Measurements from ENCODE around the gene RASL12.

The RASL12 gene

DNA sequence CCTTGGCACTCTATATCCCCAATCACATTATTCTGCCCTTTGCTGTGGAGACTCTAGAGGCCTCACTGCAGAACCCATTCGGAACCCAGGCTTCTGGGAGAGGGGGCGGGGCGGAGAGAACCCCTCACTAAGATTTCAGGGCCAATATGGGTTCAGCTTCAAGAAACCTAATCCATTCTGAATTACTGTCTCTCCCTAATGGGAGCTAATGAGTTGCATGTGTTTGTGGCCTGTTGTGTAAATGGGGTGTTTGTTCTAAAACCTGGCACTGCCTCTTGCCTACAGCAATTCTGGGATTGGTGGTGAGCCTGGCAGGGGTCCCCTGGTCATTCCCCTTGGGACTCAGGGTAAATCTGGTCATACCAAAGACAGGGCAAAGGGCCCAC is 605 bp upstream of the RASL12 start:
- Histone ChIP-seq H3K9ac (ENCODE audit: low read length) (no peak overlapping the region), H3K4me1 (ENCODE audit: control insufficient read depth, low read depth, low read length) (peaks cover 12% of the 10 kb centered on the region), H3K9me3 (ENCODE audit: control insufficient read depth, low read depth, low read length) (no peaks in the 10 kb centered on the region), H3K36me3 (ENCODE audit: control insufficient read depth, low read depth, low read length) (no peaks in the 10 kb centered on the region), H3K27me3 (ENCODE audit: control insufficient read depth, insufficient read depth, low read length) (peaks cover 10% of the 10 kb centered on the region), H3K27ac (ENCODE audit: low read length) (no peak overlapping the region), H3K4me3 (ENCODE audit: low read length) (peak overlapping the region; percentile 64)

DNA sequence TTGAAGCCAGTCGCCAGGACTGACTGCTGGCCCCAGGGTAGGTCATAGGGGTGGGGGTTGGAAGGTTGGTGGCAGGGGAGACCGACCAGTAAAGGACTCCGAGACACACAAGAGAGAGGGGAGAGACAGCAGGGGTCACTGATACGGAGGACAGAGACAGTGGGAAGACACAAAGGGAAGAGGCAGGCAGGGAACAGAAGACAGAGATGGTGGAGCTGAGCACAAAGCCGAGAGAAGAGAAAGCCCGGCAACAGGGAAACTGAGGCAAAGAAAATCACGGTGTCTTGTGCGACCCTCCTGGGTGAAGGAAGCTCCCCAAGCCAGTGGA is 510 bp downstream of the RASL12 start:
- peak overlapping the region; percentile 64 for H3K4me3 ChIP-seq (ENCODE audit: low read length)

DNA sequence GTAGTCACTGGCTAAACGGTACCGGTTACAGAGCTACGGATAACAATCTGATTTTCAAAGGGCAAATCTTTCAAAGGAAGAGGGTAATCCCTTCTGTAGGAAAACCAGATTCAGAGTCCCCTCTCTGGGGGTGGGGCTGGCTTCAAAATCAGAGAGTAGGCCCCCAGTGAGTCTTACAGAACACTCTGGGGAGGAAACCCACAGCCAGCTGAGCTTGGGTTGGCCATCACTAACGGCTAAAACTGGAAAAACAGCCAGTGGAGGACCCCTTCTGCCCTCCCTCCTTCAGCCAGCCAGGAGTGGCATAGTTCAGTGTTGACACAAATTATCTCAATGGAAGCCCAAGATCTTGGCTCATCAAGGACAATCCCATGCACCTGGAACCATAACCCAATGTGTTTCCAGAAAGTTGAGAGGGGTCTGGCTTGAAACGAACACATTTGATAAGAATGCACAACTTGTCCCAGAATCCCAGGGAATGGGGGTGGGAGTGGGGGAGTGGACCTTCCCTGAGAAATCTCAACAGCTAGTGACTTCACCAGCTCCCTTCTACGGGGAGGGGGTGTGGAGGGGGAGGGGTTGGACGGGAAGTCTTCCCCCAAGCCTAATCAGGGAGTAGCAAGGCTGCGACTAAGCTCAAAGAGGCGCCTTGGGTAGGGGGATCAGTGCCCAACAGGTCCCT is 1.0 kb downstream of the RASL12 start:
- H3K27me3 ChIP-seq (ENCODE audit: control insufficient read depth, insufficient read depth, low read length) = peaks cover 10% of the 10 kb centered on the region
- H3K9ac ChIP-seq (ENCODE audit: low read length) = peak overlapping the region; percentile 29
- H3K4me3 ChIP-seq (ENCODE audit: low read length) = peak overlapping the region; percentile 64
- H3K9me3 ChIP-seq (ENCODE audit: control insufficient read depth, low read depth, low read length) = no peaks in the 10 kb centered on the region
- no peak overlapping the region for H3K27ac ChIP-seq (ENCODE audit: low read length)
- H3K36me3 ChIP-seq (ENCODE audit: control insufficient read depth, low read depth, low read length) = no peaks in the 10 kb centered on the region
- H3K4me1 ChIP-seq (ENCODE audit: control insufficient read depth, low read depth, low read length) = peaks cover 12% of the 10 kb centered on the region

More for the DNA sequence above, 510 bp downstream of the RASL12 start:
- Histone ChIP-seq H3K9ac (ENCODE audit: low read length) (peak overlapping the region; percentile 29), H3K27ac (ENCODE audit: low read length) (no peak overlapping the region), H3K27me3 (ENCODE audit: control insufficient read depth, insufficient read depth, low read length) (peaks cover 10% of the 10 kb centered on the region), H3K36me3 (ENCODE audit: control insufficient read depth, low read depth, low read length) (no peaks in the 10 kb centered on the region), H3K9me3 (ENCODE audit: control insufficient read depth, low read depth, low read length) (no peaks in the 10 kb centered on the region), H3K4me1 (ENCODE audit: control insufficient read depth, low read depth, low read length) (peaks cover 12% of the 10 kb centered on the region)

DNA sequence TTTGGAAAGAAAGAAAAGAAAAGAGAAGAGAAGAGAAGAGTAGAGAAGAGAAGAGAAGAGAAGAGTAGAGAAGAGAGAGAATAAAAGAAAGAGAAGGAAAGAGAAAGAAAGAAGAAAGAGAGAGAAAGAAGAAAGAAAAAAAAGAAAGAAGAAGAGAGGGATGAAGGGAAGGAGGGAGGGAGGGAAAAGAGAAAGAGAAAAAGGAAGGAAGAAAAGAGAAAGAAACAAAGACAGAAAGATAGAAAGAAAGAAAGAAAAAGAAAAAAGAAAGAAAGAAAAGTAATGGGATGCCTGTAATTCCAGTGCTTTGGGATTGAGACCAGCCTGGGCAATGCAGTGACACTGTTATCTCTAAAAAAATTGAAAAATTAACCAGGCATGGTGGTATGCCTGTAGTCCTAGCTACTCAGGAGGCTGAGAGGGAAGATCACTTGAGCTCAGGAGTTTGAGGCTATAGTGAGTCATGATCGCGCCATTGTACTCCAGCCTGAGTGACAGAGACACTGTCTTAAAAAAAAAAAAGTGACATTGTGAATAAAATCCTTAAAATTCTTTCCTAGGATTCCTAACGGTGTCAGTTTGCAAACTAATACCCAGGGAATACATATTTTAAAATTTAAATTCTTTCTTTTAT is 1.7 kb downstream of the RASL12 start:
- Histone ChIP-seq H3K4me3 (ENCODE audit: low read length) (no peak overlapping the region), H3K9me3 (ENCODE audit: control insufficient read depth, low read depth, low read length) (no peaks in the 10 kb centered on the region), H3K9ac (ENCODE audit: low read length) (no peak overlapping the region), H3K4me1 (ENCODE audit: control insufficient read depth, low read depth, low read length) (peaks cover 12% of the 10 kb centered on the region), H3K36me3 (ENCODE audit: control insufficient read depth, low read depth, low read length) (no peaks in the 10 kb centered on the region), H3K27me3 (ENCODE audit: control insufficient read depth, insufficient read depth, low read length) (peaks cover 10% of the 10 kb centered on the region), H3K27ac (ENCODE audit: low read length) (no peak overlapping the region)

DNA sequence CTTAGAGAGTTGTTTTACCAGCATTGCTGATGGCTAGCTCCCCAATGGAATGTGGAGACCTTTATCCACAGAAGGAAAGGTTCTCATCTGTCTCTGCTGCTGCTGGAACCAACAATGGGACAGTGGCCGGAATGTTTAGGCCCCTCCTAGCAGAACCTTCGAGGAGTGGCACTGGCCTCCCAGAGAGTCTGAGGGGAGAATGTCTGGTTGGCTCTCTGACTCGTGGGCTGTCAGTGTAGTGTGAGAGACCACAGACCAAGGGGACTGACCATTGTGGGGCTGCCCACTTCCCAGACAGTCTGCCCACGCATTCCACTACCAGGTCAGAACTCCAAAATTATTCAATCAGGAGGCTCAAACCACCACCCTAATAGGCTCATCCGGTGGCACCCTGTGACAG is 5.1 kb downstream of the RASL12 start:
- H3K27ac ChIP-seq (ENCODE audit: low read length) = no peak overlapping the region
- H3K9ac ChIP-seq (ENCODE audit: low read length) = no peak overlapping the region
- H3K4me1 ChIP-seq (ENCODE audit: control insufficient read depth, low read depth, low read length) = peaks cover 8% of the 10 kb centered on the region
- no peaks in the 10 kb centered on the region for H3K9me3 ChIP-seq (ENCODE audit: control insufficient read depth, low read depth, low read length)
- no peaks in the 10 kb centered on the region for H3K36me3 ChIP-seq (ENCODE audit: control insufficient read depth, low read depth, low read length)
- no peak overlapping the region for H3K4me3 ChIP-seq (ENCODE audit: low read length)
- peaks cover 10% of the 10 kb centered on the region for H3K27me3 ChIP-seq (ENCODE audit: control insufficient read depth, insufficient read depth, low read length)

DNA sequence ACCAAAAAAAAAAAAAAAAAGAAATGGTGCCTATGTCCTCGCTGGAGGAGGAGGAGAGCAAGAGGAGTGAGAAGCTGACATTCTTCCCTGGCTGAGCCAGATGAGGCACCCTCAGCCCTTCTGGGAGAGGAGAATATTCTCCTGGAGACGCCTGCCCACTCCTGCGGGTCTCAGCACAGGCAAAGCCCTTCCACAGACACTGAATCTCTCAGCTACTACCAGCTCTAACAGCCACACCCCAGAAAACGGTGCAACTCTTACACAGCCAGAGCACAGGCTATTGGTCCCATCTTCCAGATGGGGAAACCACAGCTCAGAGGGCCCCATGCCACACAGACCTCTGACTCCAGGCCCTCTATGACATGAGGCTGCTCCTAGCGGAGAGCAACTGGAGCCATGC is 5.7 kb downstream of the RASL12 start:
- no peaks in the 10 kb centered on the region for H3K36me3 ChIP-seq (ENCODE audit: control insufficient read depth, low read depth, low read length)
- no peak overlapping the region for H3K9ac ChIP-seq (ENCODE audit: low read length)
- no peaks in the 10 kb centered on the region for H3K9me3 ChIP-seq (ENCODE audit: control insufficient read depth, low read depth, low read length)
- H3K4me3 ChIP-seq (ENCODE audit: low read length) = no peak overlapping the region
- peaks cover 4% of the 10 kb centered on the region for H3K27me3 ChIP-seq (ENCODE audit: control insufficient read depth, insufficient read depth, low read length)
- peaks cover 6% of the 10 kb centered on the region for H3K4me1 ChIP-seq (ENCODE audit: control insufficient read depth, low read depth, low read length)
- H3K27ac ChIP-seq (ENCODE audit: low read length) = no peak overlapping the region

DNA sequence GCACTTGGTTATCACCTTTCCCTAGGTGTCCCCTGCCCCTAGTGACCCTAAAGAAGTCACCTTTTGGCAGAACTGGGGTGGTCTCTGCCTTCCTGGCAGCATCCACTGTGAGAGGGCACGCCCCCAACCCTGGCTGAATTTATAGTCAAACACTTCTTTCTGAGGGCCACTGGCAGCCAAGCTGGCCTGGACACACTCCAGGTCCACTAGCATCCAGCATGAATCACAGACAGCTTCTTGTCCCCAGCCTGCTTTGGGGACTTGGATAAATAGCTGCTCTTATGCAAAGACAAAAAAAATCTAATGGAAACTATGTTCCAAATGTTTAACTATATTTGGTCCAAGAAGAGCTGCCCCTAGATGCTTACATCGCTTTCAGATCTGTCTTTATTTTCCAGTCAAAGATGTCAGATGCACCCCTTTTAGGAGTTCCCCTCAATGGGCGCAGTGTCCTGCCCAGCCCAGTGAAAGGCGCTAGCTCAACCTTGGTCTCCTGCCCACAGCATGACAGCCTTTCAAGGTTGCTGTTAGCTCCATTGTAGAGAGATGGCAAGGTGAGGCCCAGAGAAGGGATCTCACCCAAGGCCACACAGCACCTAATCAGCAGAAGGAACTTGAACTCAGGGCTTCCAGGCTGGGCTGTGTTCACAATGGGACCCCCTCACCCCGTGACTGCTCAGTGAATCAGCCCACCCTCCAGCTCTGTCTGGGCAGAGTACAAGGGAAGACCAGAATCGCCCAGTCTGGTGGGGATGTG is 7.0 kb downstream of the RASL12 start:
- Histone ChIP-seq H3K4me1 (ENCODE audit: control insufficient read depth, low read depth, low read length) (no peaks in the 10 kb centered on the region), H3K9ac (ENCODE audit: low read length) (no peak overlapping the region), H3K27ac (ENCODE audit: low read length) (no peak overlapping the region), H3K9me3 (ENCODE audit: control insufficient read depth, low read depth, low read length) (no peaks in the 10 kb centered on the region), H3K27me3 (ENCODE audit: control insufficient read depth, insufficient read depth, low read length) (no peaks in the 10 kb centered on the region), H3K36me3 (ENCODE audit: control insufficient read depth, low read depth, low read length) (no peaks in the 10 kb centered on the region), H3K4me3 (ENCODE audit: low read length) (no peak overlapping the region)

DNA sequence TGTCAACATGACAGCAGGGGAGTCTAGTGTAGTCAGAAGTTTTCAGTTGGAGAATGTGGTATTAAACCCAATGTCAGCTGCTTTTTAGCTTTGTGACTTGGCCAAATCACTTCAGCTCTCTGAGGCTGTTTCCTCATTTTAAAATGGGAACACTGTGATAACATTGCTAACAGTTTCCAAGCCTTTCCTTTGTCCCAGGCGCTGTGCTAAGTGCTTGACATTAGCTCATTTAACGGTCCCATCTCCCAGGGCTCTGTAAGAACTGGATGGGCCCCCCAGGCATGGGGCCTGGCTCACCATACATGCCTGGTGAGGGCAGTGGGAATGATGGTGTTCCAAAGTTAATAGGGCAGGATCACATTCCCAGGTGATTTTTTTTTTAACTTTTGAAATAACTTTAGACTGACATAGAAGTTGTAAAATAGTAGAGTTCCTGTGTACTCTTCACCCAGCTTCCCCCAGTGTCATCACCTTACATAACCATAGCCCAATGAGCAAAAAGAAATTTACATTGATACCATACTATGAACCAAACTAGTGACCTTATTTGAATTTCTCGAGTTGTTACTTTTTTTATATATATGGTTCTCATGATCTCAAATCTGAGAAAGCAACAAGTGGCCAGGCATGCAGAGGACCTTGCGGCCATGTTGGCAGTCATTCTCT is 7.7 kb downstream of the RASL12 start:
- H3K27ac ChIP-seq (ENCODE audit: low read length) = no peak overlapping the region
- H3K36me3 ChIP-seq (ENCODE audit: control insufficient read depth, low read depth, low read length) = no peaks in the 10 kb centered on the region
- no peak overlapping the region for H3K4me3 ChIP-seq (ENCODE audit: low read length)
- no peaks in the 10 kb centered on the region for H3K9me3 ChIP-seq (ENCODE audit: control insufficient read depth, low read depth, low read length)
- H3K4me1 ChIP-seq (ENCODE audit: control insufficient read depth, low read depth, low read length) = no peaks in the 10 kb centered on the region
- no peaks in the 10 kb centered on the region for H3K27me3 ChIP-seq (ENCODE audit: control insufficient read depth, insufficient read depth, low read length)
- no peak overlapping the region for H3K9ac ChIP-seq (ENCODE audit: low read length)

DNA sequence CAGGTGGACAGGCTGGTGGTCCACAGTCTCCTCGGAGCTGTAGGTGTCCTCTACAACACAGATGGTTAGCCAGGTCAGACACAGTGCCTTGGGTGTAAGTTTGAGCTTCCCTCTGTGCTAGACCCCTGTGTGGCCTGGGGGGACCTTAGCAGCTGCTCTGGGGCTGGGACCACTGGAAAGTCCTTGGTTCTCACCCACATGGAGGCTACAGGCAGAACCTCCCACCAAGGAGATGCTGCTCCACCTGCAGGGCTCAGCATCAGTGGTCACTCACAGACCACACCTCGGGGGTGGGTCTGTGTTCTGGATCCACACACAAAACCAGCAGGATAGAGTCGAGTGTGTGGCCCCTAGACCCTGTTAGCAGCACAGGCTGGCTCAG is 8.4 kb downstream of the RASL12 start:
- no peaks in the 10 kb centered on the region for H3K36me3 ChIP-seq (ENCODE audit: control insufficient read depth, low read depth, low read length)
- no peaks in the 10 kb centered on the region for H3K4me1 ChIP-seq (ENCODE audit: control insufficient read depth, low read depth, low read length)
- H3K27ac ChIP-seq (ENCODE audit: low read length) = no peak overlapping the region
- no peak overlapping the region for H3K4me3 ChIP-seq (ENCODE audit: low read length)
- H3K9ac ChIP-seq (ENCODE audit: low read length) = no peak overlapping the region
- H3K9me3 ChIP-seq (ENCODE audit: control insufficient read depth, low read depth, low read length) = no peaks in the 10 kb centered on the region
- H3K27me3 ChIP-seq (ENCODE audit: control insufficient read depth, insufficient read depth, low read length) = no peaks in the 10 kb centered on the region

DNA sequence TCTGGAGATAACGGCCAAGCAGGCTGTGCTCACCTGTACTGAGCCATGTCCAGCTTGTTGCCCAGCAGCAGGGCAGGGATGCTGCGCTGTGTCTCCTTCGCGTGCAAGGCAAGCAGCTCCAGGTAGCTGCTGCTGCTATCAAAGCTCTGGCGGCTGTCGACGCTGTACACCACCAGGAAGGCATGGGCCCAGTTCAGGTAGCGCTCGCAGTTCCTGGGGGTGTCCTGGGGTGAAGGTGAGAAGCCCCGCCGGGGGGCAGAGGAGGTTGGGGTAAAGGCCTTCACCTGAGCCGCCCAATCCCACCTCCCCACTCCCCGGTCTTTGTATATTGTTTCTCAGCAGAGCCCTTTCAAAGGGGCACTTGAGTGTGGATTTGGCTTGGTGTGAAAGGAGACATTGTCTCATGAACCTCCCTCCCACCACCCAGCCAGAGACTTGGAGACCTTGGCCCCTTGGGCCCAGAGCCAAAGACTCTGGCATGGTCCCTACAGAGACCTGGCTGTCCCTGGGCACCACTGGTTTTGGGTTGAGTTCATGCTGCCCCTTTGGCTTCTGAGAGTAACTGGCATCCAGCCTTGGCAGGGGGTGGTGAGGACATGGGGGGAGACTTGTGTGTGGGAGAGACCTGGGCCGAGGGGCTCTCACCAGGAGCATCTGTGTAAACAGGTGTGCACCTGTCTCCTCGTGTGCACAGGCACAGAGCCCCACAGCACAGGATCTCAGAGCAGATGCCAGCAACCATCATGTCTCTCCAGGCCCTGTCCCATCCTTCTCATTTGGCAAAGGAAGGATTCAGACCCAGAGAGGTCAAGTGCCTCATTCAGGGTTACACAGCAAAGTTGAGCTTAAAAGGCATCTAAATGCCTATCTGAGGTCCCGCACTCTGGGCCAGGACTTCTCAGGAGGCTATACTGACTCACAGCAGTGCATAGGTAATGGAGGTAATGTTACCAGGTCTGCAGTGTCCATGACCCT is 9.1 kb downstream of the RASL12 start:
- Histone ChIP-seq H3K27me3 (ENCODE audit: control insufficient read depth, insufficient read depth, low read length) (no peaks in the 10 kb centered on the region), H3K4me1 (ENCODE audit: control insufficient read depth, low read depth, low read length) (no peaks in the 10 kb centered on the region), H3K27ac (ENCODE audit: low read length) (no peak overlapping the region), H3K4me3 (ENCODE audit: low read length) (no peak overlapping the region), H3K36me3 (ENCODE audit: control insufficient read depth, low read depth, low read length) (no peaks in the 10 kb centered on the region), H3K9ac (ENCODE audit: low read length) (no peak overlapping the region), H3K9me3 (ENCODE audit: control insufficient read depth, low read depth, low read length) (no peaks in the 10 kb centered on the region)

DNA sequence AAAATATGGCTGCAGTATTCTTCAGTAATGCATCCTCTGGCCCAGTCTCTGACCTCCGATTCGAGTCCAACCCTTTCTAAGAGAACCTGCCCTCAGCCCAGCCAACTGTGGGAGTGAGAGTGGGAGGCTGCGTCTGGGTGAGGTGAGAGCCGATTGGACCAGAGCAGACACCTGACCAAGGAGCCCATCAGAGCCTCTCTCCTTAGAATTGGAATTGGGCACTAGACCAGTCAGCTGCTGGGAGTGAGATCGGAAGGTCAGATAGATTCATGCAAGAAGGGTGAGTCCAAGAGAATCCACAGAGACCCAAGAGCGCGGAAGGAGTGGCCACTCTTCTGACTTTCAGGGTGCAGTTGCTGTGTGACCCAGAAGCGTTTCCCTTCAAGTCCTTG is 10.2 kb downstream of the RASL12 start:
- no peak overlapping the region for H3K27ac ChIP-seq (ENCODE audit: low read length)
- no peaks in the 10 kb centered on the region for H3K4me1 ChIP-seq (ENCODE audit: control insufficient read depth, low read depth, low read length)
- no peaks in the 10 kb centered on the region for H3K9me3 ChIP-seq (ENCODE audit: control insufficient read depth, low read depth, low read length)
- H3K9ac ChIP-seq (ENCODE audit: low read length) = no peak overlapping the region
- H3K4me3 ChIP-seq (ENCODE audit: low read length) = no peak overlapping the region
- no peaks in the 10 kb centered on the region for H3K36me3 ChIP-seq (ENCODE audit: control insufficient read depth, low read depth, low read length)
- no peaks in the 10 kb centered on the region for H3K27me3 ChIP-seq (ENCODE audit: control insufficient read depth, insufficient read depth, low read length)
